DMS79 (cell line): ENCODE data around the gene CAPN8.

Source experiments
- DNase-seq: peaks from one replicate; lab custom pipeline; 2025; lab: John Stamatoyannopoulos, UW

Gene CAPN8

DNA sequence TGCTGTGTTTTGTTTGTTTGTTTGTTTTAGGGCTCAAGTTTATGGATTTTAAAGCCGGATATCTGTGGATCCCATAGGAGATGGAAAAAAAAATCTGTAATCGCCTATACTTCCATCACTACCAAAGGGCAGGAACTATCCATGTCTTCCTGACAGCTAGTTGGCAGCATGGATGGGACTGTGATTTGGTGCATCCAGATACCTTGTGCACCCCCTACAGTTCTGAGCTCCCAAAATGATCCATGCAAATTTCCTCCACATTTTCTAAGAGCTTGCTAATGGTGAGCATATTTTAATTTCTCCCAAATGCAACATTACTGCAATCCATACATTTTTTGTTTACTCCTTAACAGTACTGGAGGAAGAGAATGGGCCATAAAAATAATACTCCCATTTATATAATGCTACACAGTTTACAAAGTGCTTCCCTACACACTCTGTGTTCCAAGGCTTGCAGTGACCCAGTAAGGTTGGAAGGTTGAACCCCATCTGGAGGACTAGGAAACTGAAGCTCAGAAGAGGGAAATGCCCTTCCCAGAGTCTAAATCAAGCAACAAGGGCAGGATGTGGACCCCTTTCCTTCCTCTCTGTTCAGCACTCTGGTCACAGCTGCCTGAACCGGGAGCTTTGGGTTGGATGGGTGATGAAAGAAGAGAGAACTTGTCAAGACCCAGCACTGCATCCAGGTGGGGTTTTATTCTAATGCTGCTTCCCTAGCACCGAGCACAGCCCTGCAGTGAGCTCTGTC lies 48.0 kb downstream of the CAPN8 start:
- no peak for DNase-seq

DNA sequence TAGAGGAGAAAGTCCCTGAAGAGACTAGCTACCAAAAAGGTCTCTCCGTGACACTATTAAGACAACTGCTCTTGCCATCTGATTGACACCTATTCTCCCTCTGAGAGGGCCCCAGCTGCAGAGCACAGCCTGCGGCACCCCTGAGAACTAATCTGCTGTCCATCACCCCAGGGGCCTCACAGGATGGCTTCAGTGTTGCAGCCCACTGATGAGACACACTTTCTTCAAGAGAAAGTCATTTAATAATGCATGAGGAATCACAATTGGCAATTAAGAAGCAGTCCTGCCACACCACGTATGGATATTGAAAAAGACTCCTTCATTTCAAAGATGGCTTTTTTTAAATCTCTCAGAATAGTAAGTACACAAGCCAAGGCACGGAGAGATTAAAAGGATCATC lies 48.9 kb downstream of the CAPN8 start:
- no peak for DNase-seq

GRCh38 chr1:223611936-223612335 lies 53.6 kb downstream of the CAPN8 start:
- no peak for DNase-seq

DNA sequence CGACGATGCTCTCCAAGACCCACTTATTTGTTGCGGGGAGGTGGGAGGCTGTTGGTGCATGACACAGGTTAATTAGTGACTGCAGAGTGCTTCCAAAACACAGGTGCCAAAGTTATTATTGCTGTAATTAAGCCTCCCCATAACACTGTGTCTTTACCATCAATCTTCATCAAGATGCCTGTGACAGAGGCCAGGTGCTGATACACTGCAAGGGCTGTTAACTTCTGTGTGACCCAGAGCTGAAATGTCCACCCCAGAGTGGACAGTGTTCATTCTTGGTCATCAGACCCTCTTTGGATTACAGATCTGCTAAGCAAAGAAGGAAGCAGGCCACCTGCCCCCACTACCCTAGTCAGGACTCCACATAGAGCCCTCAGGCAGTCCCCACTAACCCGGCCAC lies 55.5 kb downstream of the CAPN8 start:
- no peak for DNase-seq

DNA sequence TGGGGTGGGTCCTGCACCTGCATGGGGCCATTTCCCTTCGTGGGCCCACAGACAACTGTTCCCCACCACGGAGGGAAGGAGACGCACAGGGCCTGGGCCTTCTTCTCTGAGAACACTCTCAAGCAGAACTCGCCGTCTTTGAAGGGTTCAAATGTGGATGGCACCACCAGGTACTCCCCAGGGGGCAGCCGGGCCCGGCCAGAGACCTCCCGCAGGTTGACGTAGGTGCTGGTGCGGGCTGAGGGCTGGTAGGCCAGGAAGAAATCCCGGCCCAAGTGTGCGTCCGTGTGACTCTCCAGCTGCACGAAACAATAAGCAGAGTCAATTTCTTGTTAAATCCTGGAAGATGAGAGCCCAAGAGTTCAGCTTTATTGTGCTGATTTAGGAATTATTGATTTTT lies 56.4 kb downstream of the CAPN8 start:
- no peak for DNase-seq

DNA sequence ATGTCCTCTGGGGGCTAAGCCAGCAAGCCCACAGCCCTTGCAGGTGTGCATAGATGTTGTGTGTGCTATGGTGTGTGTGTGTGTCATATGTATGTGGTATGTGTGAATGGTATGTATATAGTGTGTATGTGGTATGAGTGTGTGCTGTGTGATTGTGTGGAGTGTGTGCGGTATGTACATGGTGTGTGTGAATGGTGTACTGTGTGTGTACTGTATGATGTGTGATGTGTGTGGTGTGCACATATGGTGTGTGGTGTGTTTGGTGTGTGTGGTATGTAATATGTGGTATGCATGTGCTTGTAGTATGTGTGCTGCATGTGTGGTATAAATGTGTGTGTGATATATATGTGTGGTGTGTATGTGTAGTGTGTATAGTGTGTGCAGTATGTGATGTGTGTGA lies 107.0 kb downstream of the CAPN8 start:
- no peak for DNase-seq

DNA sequence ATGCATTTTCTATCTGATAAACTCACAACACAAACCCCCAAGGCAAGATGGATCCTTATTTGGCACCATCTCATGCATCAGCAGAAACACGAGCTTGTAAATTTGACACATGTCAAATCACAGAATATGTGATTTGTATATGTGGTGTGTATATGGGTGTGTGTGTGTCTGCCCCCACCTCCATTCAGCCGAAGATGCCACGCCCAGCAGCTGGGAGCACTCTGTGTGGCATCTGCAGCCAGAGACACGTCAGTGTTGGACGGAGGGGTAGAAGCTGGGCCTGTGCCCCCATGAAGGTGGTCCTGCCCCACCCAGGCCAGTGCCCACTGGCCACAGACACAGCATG lies 108.4 kb downstream of the CAPN8 start:
- DNase-seq: no peak

DNA sequence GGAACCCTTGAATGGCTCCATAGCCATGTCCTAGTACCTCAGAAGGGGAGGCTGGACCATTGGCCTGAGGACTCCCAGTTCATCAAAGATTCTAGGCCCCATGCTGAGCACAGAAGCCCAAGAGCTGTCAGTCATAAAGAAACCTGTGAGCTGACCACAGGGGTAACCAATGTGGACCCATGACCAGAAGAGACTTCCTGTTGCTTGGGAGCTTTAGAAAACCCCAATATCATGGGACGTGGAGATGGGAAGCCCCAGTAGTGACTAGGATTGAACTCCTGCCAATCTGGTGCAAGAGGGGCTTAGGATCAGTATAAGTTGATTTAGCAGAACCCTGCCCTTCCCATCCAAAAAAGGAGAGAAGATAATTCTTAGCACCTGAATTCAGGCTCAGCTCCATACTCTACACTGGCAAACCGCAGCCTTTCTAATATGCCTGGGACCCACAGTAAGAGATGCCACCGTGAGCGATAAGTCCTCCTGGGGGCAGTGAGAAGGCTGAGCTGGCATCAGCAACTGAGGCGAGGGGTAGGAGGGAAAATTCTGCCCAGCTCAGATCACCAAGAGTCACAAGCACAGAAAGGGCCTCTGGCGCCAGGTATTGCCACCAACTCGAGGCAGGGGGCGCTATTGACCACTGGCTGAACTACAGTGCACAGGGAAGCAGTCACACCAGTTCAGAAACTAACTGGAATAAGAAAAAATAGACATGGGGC lies 108.9 kb downstream of the CAPN8 start:
- no peak for DNase-seq

GRCh38 chr1:223553957-223554356 lies 111.5 kb downstream of the CAPN8 start:
- no peak for DNase-seq

DNA sequence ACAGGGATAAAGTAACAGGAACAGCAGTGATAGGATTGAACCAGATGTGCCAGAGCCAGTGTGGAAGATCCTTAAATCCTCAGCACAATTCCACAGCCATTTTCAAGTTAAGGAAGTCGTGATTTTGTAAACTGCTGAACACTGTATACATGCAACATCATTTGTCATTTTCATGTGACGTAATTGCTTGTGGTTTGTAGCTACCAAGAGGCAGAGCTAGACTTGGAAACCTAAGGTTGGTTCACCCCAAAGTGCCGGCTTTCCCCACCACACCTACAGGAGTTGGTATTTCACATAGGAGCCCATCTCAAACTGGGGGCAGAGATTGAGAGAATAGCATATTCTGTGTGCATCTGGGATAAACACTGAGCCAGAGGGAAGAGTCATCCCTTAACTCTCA lies 113.9 kb downstream of the CAPN8 start:
- no peak for DNase-seq

- DNase-seq: no peak
Observed at GRCh38 chr1:223549740-223550139, 115.8 kb downstream of the CAPN8 start.

DNA sequence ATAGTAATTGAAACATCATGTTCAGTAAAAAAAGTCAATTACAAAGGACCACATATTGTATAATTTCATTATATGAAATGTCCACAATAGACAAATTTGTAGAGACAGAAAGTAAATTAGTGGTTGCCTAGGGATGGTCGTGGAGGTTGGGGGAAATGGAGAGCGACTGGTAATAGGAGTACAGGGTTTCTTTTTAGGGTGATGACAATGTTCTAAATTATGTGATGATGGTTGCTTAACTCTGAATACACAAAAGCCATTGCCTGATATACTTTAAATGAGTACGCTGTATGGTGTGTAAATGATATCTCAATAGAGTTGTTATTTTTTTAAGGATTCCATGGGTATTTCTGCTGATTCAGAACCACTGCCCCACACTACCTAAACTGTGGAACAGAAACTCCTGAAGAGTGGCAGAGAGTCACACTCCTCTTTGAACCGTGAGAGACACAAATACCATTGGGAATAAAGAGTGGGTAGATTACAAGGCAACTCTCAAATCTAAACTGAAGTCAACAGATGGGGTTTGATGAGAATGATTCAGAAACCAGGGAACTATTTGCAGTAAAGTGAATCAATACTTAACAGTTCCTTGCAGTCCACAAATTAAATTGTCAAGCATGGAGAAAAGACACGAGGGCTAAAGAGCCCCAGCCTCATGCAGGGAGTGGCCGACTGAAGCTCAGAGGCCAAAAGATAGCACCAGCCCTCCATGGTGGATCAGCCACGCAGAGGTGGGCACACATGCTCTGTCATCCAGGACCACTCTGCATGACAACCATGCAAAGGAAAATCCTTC lies 118.0 kb downstream of the CAPN8 start:
- no peak for DNase-seq

DNA sequence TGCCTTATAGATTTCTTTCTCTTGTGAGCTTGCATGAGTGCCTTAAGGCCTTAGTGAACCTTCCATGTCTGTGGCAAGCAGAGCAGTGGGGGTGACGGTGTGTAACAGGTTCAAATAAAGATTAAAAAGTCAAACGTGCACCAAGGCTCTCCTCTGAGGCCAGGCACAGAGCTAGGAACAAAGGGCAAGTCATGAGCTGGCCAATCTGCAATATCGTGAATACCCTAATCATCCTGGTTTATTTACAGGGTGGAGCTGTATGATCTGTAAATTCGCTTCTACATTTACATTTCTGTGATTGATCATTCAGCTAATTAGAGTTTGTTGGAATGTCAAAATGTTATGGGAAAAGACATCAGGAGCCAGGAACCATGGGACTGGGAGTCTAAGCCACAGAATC lies 120.2 kb downstream of the CAPN8 start:
- DNase-seq: no peak

DNA sequence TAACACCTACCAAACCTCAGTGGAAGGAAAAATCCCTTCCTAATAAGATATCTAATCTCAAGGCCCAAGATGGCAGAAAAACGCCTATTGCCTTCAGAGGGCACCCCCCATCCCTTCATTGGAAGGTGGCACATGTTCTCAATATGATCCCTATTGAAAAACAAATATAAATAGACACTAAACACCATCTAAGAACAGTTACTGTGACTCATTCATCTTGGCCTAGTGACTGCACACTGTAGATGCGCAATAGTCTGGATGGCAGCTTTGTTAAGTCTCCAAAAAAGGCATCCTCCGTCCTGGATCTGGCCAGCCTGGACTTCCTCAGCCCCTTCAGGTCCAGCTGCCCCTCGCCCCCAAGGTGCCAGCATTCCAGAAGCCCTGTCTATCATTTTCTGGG lies 121.9 kb downstream of the CAPN8 start:
- DNase-seq: no peak

DNA sequence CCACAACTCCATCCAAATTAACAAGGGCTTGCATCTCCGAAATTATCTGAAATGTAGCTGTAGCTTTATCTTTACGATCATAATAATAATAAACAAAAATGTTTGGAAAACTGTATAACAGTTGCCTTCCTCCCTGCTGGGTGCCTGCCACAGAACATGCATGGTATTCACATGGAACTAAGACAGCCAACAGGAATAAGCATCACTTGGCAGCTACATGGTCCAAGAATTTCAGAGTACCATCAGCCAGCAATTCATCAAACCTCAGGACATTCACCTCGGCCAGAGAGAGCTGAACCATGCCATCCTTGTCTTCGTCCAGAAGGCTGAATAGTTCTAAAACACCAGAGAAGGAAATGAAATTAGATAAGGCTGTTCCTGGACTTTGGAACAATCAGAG lies 122.7 kb downstream of the CAPN8 start:
- no peak for DNase-seq

GRCh38 chr1:223540485-223541106 lies 124.9 kb downstream of the CAPN8 start:
- DNase-seq: no peak

- DNase-seq: no peak
Observed at GRCh38 chr1:223539750-223540149, 125.8 kb downstream of the CAPN8 start.

DNA sequence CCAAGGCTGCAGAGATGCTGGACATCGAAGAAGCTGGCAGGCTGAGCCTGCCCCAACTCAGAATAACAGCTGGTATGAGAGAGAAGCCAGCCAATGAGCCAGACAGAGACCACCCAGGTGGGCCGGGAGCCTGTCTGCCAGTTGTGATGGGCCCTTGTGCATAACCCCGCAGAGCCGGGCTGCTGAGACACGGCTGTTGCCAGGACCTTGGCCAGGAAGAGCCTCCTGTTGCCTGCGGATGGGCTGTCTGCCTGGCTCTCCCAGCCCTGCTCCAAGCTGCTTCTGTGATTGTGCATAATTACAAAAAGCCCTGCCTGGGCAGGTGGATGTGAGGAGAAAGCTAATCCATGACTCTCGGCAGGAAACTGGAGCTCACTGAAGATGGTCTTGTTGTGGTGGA lies 126.5 kb downstream of the CAPN8 start:
- no peak for DNase-seq

- DNase-seq: no peak
Observed at GRCh38 chr1:223535319-223535718, 130.2 kb downstream of the CAPN8 start.

DNA sequence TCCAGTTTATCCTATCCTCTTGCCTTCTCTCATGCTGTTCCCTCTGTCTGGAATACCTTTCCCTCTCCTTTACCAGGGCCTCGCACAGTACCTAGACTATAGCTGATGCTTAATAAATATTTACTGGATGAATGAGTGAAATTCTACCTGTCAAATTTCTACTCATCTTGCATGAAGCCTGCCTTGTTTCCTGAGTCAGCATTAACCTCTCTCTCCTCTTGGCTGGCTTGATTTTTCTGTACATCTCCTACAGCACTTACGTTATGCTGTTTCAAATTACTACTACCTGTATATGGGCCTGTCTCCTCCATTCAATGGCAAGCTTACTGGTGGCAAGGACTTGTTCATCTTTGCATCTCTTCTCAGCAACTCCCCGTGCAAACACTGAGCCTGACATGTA lies 130.8 kb downstream of the CAPN8 start:
- no peak for DNase-seq

DNA sequence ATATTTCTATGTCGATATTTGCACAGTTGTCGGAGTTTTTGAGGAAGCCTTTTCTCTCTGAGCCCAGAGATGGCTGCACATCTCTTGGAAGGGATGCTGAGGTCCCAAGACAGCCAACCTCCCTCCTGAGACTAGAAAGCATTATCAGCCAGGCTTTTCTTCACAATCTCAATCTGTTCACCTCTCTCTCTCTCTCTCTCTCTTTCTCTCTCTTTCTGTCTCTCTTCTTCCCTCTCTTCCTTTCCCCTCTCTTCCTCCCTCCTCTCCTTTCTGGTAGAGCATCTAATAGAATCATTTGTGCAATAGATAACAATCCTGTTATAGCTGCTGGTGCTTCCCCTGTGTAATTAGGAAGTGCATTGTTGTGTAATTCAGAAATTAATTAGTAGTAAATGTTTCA lies 131.8 kb downstream of the CAPN8 start:
- no peak for DNase-seq

GRCh38 chr1:223531742-223532341 lies 133.7 kb downstream of the CAPN8 start:
- DNase-seq: no peak
